Glomerular endothelial cell (primary cell): ENCODE measurements around the gene GOLT1B. TPM values are rescaled to one million over a fixed set of nuclear protein-coding genes. Genes with fewer than 3 reads are reported as not detected.

Experiments
- DNase-seq: peaks from one replicate; pipeline ENCODE4 v3.0.0-alpha.2; 2011; ENCODE audit warnings: low read depth, low spot score; ENCODE audit errors: extremely low read depth
- total RNA-seq: library from RNA; depleted of rRNA; stranded (reverse); fragments of >200 nt; gene quantifications from 2 replicates; pipeline ENCODE4 v1.2.3, GENCODE V29; 2015

GOLT1B gene
- total RNA-seq, 1 donor from 2014 or later: 30.2 TPM

DNA sequence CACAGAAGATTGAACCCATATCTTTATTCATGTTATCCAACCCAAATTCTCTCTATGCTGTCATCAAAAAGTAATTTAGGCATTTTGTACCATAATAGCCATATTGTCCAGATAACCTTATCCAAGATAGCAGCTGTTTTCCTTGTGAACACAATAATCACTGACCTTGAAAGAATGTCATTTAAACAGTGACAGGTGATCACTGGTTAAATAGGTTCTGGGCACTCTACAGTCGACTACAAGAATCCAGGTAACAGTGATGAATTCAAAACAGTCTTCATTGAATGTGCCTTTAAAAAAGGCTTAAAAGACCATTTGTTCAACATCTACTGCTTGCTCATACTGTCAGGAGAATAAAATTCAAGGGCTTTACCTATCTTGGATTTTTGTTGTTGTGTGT, 20.0 kb downstream of the GOLT1B start:
- no peak for DNase-seq

GRCh38 chr12:21523148-21523547, 21.6 kb downstream of the GOLT1B start:
- DNase-seq: no peak

DNA sequence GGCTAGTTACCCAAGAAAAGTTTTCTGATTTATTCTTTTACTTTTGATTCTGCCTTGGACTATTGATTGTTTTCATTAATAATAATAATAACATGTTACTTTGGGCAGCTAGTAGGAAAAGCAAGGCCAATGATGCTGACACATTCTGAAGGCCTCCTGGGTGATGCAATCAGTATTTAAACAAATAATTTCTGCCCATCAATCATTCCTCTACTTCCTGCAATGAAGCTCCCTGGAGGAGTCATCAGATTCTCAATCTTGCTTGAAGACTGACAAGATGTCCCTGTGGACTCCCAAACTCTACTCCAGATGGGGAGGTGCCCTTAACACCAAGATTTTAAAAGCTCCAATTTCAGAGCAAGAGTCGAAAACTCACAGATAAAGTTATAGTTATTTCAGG, 24.5 kb downstream of the GOLT1B start, which contains the start of gene SPX:
TSS of gene SPX (plus strand) at position 244 of the 400 bp plus-strand sequence. CDS start 177 bp downstream, outside the sequence.
- DNase-seq: no peak

DNA sequence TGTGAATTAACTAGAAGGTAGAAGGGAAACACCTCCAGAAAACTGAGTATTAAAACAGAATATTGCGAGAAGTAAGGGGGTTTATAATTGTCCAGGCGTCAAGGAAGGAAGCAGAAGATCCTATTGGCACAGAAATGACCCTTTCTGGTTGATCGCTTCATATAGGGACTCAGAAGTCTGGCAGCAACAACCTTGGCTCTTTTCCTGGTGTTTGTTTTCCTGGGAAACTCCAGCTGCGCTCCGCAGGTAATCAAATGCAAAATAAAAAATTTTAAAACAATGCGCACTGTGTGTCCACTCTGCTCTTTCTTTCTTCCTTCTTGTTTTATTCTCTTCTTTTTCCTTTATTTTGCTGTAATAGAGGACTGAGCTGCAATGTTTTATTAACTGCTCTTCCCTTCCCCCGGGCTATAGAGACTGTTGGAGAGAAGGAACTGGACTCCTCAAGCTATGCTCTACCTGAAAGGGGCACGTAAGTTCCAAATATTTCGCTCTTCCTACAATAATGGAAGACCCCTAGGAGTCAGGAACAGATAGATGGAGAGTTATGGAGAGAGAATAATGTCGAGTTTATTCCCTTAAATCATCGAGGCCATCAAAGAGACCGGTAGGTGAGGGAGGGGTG, 25.2 kb downstream of the GOLT1B start:
- DNase-seq: no peak

- DNase-seq: no peak
Measured at GRCh38 chr12:21527451-21528180, 26.0 kb downstream of the GOLT1B start.

DNA sequence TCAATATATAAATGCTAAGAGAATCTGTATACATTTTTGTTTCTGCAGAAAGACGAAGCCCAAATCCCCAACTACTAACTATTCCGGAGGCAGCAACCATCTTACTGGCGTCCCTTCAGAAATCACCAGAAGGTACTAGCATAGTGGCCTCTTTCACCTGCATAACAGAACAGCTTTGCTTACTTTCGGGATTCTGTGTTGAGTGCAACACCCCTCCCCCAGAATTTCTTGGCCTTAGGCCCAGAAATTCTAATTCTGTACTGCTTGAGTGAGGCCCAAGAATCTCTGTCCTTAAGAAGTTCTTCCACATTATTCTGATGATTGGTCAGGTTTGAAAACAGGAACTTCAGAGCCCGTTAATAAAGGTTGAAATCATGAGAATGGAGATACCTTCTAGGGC, 27.4 kb downstream of the GOLT1B start:
- DNase-seq: no peak

- DNase-seq: no peak
Measured at GRCh38 chr12:21529456-21529855, 27.9 kb downstream of the GOLT1B start.

- no peak for DNase-seq
Measured at GRCh38 chr12:21538061-21538653, 36.6 kb downstream of the GOLT1B start.

DNA sequence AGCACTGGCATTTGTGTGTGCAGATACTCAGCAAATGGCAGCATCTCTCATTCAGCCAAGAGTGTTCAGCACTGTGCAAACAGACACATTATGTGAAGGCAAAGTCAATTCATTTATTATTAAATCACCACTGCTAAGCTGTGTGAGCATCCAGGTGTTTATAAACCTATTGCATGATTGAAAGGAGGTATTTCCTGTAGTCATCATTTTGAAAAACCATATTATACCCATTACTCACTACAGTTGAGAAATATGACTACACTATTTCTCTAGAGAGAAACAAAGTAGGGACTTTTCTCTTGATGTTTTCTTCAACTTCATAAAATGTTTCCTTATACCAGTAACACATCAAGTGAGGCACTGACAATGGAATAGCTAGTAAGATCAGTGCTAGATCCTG, 38.2 kb downstream of the GOLT1B start:
- no peak for DNase-seq

GRCh38 chr12:21541773-21542172, 40.2 kb downstream of the GOLT1B start:
- no peak for DNase-seq

GRCh38 chr12:21542403-21542802, 40.8 kb downstream of the GOLT1B start:
- no peak for DNase-seq

DNA sequence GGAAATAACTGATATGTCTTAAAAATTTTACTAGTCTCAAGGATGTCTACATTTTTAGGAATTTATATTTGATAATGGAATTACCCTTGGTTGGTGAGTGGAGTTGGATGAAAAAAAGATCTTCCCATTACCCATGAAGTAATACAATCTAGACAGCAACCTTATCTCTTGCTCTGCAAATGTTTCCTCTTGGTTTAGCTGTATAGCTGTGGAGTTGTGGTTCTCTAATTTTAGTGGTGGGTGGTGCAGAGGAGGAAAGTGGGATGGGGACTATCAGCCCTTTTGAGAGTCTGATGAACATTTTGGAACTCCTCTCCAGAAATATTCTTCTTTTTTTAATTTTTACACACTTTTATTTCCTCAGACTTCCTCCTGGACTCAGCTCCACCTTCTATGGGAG, 41.6 kb downstream of the GOLT1B start:
- no peak for DNase-seq

GRCh38 chr12:21545557-21545956, 44.0 kb downstream of the GOLT1B start:
- DNase-seq: no peak

DNA sequence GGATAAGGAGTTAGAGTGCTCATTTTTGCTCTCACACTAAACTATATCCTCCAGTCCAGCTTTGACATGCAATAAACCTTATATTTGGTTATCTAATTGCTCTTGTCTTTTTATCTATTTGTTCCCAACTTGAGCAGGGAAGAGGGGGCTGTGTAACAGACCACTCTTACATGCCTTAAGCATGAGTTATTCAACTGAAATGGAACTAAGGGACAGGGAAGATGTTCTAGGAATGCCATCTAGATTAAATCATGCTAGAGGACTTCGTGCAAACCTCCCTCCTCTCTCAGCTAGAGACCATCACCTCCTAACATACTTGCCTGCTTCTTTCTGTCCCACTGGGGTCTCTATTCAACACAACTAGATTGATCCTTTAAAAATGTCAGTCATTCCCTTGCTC, 45.1 kb downstream of the GOLT1B start:
- DNase-seq: no peak

GRCh38 chr12:21547437-21547836, 45.8 kb downstream of the GOLT1B start:
- DNase-seq: no peak

- DNase-seq: no peak
Measured at GRCh38 chr12:21551841-21552465, 50.4 kb downstream of the GOLT1B start.

DNA sequence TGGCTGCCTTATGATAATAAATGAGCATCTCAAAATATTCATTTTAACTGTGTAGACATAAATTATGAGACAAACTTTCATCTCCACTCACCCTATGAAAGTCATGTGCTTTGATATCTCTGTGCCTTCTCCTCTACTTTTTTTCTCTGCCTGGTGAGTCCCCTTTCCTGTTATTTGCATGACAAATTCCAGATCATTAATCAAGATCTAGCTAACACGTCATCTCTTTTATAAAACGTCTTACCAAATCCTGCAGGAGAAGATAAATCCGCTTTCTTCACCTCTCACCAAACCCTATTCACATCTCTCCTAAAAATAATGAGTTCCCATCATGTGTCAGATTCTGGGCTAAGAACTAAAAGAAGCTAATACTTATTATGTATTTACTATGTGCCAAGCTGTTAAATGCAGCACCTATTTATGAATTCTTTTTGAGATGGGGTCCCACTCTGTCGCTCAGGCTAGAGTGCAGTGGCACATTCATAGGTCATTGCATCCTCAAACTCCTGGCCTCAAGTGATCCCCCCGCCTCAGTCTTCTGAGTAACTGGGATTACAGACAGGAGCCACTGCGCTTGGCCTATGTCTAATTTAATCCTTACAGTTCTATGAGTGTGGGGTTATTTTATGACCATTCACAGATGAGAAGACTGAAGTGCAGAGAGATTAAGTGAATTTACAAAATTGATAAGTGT, 51.2 kb downstream of the GOLT1B start:
- DNase-seq: no peak

GRCh38 chr12:21553329-21553675, 51.7 kb downstream of the GOLT1B start:
- DNase-seq: no peak

GRCh38 chr12:21558100-21558679, 56.6 kb downstream of the GOLT1B start:
- DNase-seq: no peak

GRCh38 chr12:21559855-21560569, 58.4 kb downstream of the GOLT1B start:
- no peak for DNase-seq
